Common myeloid progenitor, CD34-positive (primary cell): Measurements from ENCODE around the gene BMPER.

ENCODE experiments used
- CTCF ChIA-PET: fragments of 350-600 bp; sonication (Branson Sonifier 250); formaldehyde crosslinking; loops from one replicate; lab custom pipeline; 2021; ENCODE audit warnings: antibody characterized with exemption; lab: Charles Lee
- POLR2A ChIA-PET: fragments of 350-600 bp; sonication (Branson Sonifier 250); formaldehyde crosslinking; loops from one replicate; lab custom pipeline; 2021; ENCODE audit warnings: antibody characterized with exemption; lab: Charles Lee
- DNase-seq, 3 donors: peaks; one replicate each; pipeline versions ENCODE4 v3.0.0 to v3.0.0-alpha.2; 2013
- H3K27ac ChIP-seq, 2 experiments: 1 replicate in 1 of 2; 2 replicates in 1 of 2; pipeline ENCODE4 v1.7.0; 2013; ENCODE audit warnings: inconsistent platforms in 2 of 2, low read length in 2 of 2, mild to moderate bottlenecking in 2 of 2, low read depth in 1 of 2, moderate library complexity in 1 of 2; ENCODE audit not compliant: severe bottlenecking in 2 of 2, insufficient read depth in 1 of 2, poor library complexity in 1 of 2
- H3K27me3 ChIP-seq, 5 experiments: replicated peaks in 2 of 5; 1 replicate in 3 of 5; 2 replicates in 2 of 5; pipeline versions ENCODE4 v1.6.1 to v1.7.0; 2013; ENCODE audit warnings: low read length in 4 of 5, mild to moderate bottlenecking in 2 of 5, moderate library complexity in 2 of 5, inconsistent platforms in 1 of 5; ENCODE audit not compliant: insufficient read depth in 5 of 5, control insufficient read depth in 4 of 5
- H3K36me3 ChIP-seq, 4 experiments: 1 replicate in 2 of 4; 2 replicates in 2 of 4; pipeline versions ENCODE4 v1.6.1 to v1.7.0; 2013; ENCODE audit warnings: low read length in 3 of 4, control low read depth in 1 of 4, mild to moderate bottlenecking in 1 of 4; ENCODE audit not compliant: control insufficient read depth in 4 of 4, insufficient read depth in 4 of 4
- H3K4me1 ChIP-seq, 4 experiments: 1 replicate in 3 of 4; 2 replicates in 1 of 4; pipeline versions ENCODE4 v1.6.1 to v1.7.1; 2013; ENCODE audit warnings: low read length in 3 of 4, mild to moderate bottlenecking in 3 of 4, control low read depth in 1 of 4, inconsistent platforms in 1 of 4, moderate library complexity in 1 of 4; ENCODE audit not compliant: control insufficient read depth in 4 of 4, insufficient read depth in 4 of 4; ENCODE audit errors: control extremely low read depth in 1 of 4
- H3K4me3 ChIP-seq, 7 experiments: 1 replicate in 4 of 7; 2 replicates in 3 of 7; pipeline versions ENCODE4 v1.5.1 to v1.7.0; 2013; ENCODE audit warnings: mild to moderate bottlenecking in 7 of 7, low read length in 6 of 7, moderate library complexity in 6 of 7, inconsistent platforms in 2 of 7, low read depth in 2 of 7, control low read depth in 1 of 7; ENCODE audit not compliant: insufficient read depth in 4 of 7, control insufficient read depth in 1 of 7; ENCODE audit errors: extremely low read depth in 1 of 7
- H3K9me3 ChIP-seq, 5 experiments: 1 replicate in 4 of 5; 2 replicates in 1 of 5; pipeline versions ENCODE4 v1.6.1 to v1.7.1; 2013; ENCODE audit warnings: low read length in 4 of 5, mild to moderate bottlenecking in 2 of 5, inconsistent platforms in 1 of 5, low read depth in 1 of 5, moderate library complexity in 1 of 5; ENCODE audit not compliant: control insufficient read depth in 4 of 5, insufficient read depth in 2 of 5; ENCODE audit errors: control extremely low read depth in 1 of 5
- WGBS: methylation state at CpG from one replicate; pipeline ENCODE4 v1.1.5; 2013; ENCODE audit not compliant: insufficient coverage; 5-methylcytosine and 5-hydroxymethylcytosine counted together

BMPER gene

GRCh38 chr7:33888166-33888565 is 17.2 kb upstream of the BMPER start:
- WGBS = 98% methylated on average over 4 of the region's 4 CpGs

DNA sequence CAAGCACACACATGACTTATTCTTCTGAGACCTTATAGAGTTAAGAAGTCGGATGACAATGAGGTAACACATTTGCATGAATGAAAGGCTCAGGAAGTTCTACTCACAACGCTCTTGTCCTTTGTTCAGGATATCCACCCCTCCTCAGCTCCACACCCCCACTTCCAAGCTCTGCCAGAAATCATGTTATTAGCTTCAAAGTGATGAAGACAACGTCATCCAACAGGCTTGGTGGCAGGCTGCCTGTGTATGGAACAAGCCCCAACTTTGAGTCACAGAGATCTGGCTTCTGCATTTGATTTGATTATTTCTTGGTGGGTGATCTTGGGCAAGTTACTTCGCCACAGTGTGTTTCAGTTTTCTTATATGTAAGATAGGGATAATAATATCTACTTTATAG is 12.4 kb upstream of the BMPER start:
- ChIA-PET POLR2A (no interaction called here), CTCF (interaction anchor here (1.6 to 4.9 kb wide), 3 partner anchors 9 to 135 kb away, joined by 4 to 61 read pairs (median 38); no protein-coding TSS in a partner anchor)
- WGBS = 100% methylated on average over 1 of the region's 4 CpGs
- Histone ChIP-seq H3K36me3 (no peaks in the 10 kb centered on the region), H3K4me3 (no peak overlapping the region), H3K27ac (no peak overlapping the region), H3K4me1 (peaks cover 0 to 3% (median 0%) of the 10 kb centered on the region in 4 experiments), H3K27me3 (peaks cover 0 to 4% (median 0%) of the 10 kb centered on the region in 5 experiments), H3K9me3 (no peaks in the 10 kb centered on the region)
- DNase-seq = no peak

More at GRCh38 chr7:33888166-33888565, 17.2 kb upstream of the BMPER start:
- no peaks in the 10 kb centered on the region for H3K36me3 ChIP-seq
- POLR2A ChIA-PET = no interaction called here
- peaks cover 0 to 7% (median 3%) of the 10 kb centered on the region in 4 experiments for H3K4me1 ChIP-seq
- no peaks in the 10 kb centered on the region for H3K9me3 ChIP-seq
- no peak overlapping the region for H3K27ac ChIP-seq
- no peak for DNase-seq
- CTCF ChIA-PET = interaction anchor here (1.0 to 1.6 kb wide), 5 partner anchors 9 to 132 kb away, joined by 3 to 7 read pairs (median 3); no protein-coding TSS in a partner anchor
- H3K27me3 ChIP-seq = peaks cover 0 to 2% (median 0%) of the 10 kb centered on the region in 5 experiments
- no peak overlapping the region for H3K4me3 ChIP-seq

- no peak overlapping the region for H3K27ac ChIP-seq
- POLR2A ChIA-PET = no interaction called here
- peaks cover 0 to 5% (median 0%) of the 10 kb centered on the region in 5 experiments for H3K27me3 ChIP-seq
- no peak for DNase-seq
- peaks cover 0 to 3% (median 0%) of the 10 kb centered on the region in 4 experiments for H3K4me1 ChIP-seq
- CTCF ChIA-PET = interaction anchor here (1.6 to 4.9 kb wide), 3 partner anchors 10 to 135 kb away, joined by 4 to 61 read pairs (median 38); no protein-coding TSS in a partner anchor
- H3K9me3 ChIP-seq = no peaks in the 10 kb centered on the region
- no peaks in the 10 kb centered on the region for H3K36me3 ChIP-seq
- 92% methylated on average over 4 of the region's 4 CpGs for WGBS
- H3K4me3 ChIP-seq = no peak overlapping the region
These were observed 12.0 kb upstream of the BMPER start for GRCh38 chr7:33893377-33893776.

DNA sequence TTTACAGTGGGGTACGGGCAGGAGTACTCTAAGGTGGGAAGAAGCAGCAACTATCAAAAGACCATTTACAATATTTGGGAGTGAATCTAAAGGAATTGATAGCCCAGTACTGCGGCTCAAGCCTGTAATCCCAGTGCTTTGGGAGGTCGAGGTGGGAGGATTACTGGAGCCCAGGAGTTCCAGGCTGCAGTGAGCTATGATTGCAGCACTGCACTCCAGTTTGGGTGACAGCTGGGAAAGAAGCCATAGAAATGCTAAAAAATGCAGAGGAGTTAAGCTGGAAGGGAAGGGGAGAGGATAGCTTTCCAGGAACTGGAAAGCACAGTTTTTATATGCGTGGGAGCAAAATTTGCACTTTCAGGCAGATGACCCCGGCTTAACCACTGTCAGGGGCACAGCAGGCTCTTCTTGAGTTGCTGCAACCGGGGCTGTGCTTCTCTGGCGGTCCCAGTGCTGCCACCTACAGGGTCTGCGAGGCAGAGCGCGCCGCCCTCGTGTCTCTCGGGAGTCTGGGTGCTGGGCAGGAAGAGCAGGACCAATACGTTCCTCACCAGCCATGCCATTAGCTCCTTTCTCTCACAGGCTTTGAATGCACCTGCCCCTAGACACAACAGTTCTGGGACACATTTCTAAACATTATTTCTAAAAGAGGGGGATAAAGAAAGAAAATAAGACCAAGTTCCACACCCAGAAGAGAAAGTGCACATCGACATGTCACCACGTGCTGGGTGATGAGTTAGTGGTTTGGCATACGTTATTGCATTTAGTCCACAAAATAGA is 10.1 kb upstream of the BMPER start:
- H3K36me3 ChIP-seq = no peaks in the 10 kb centered on the region
- H3K27me3 ChIP-seq = peaks cover 0 to 14% (median 6%) of the 10 kb centered on the region in 5 experiments
- no peaks in the 10 kb centered on the region for H3K9me3 ChIP-seq
- H3K4me1 ChIP-seq = peaks cover 0 to 3% (median 0%) of the 10 kb centered on the region in 4 experiments
- POLR2A ChIA-PET = interaction anchor here (1.2 kb wide), 1 partner anchor 12 kb away, joined by 3 read pairs; no protein-coding TSS in a partner anchor
- H3K27ac ChIP-seq = no peak overlapping the region
- peak; percentile 71 to 76 (median 75) for DNase-seq
- WGBS = 13% methylated on average over 5 of the region's 17 CpGs
- CTCF ChIA-PET = interaction anchor here (0.6 to 4.9 kb wide), 16 partner anchors 9 to 561 kb away, joined by 3 to 61 read pairs (median 4); partner anchors contain the start of gene BMPER
- H3K4me3 ChIP-seq = peak overlapping the region in 1 of 7 experiments; percentile 49

DNA sequence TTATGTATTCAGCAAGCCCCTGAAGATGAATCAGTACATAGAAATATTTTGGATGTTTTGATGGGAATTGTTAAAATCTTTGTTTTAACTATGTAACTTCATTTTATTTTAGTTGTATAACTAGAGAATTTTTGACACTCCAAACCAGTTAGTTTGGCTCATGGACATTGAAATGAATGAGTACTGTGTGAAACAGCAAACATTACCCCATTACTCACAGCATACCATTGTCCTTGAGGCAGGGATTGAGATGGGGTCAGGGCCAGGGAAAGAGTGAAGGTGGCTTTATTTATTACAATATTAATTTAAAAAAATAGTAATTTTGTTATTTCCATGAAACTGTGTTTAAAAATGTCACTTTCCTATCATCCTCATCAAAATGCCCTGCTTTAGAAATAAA is 4.8 kb upstream of the BMPER start:
- no peak overlapping the region for H3K4me3 ChIP-seq
- no peak overlapping the region for H3K27ac ChIP-seq
- CTCF ChIA-PET = no interaction called here
- DNase-seq = no peak
- no peaks in the 10 kb centered on the region for H3K9me3 ChIP-seq
- H3K27me3 ChIP-seq = peaks cover 16 to 60% (median 26%) of the 10 kb centered on the region in 5 experiments
- POLR2A ChIA-PET = no interaction called here
- no peaks in the 10 kb centered on the region for H3K36me3 ChIP-seq
- peaks cover 2 to 18% (median 15%) of the 10 kb centered on the region in 4 experiments for H3K4me1 ChIP-seq

GRCh38 chr7:33901199-33901598 is 4.1 kb upstream of the BMPER start:
- H3K4me1 ChIP-seq = peaks cover 2 to 19% (median 15%) of the 10 kb centered on the region in 4 experiments
- H3K27me3 ChIP-seq = peaks cover 16 to 67% (median 31%) of the 10 kb centered on the region in 5 experiments
- WGBS = no CpG with 5 or more reads among the region's 4 CpGs
- no peak overlapping the region for H3K27ac ChIP-seq
- POLR2A ChIA-PET = no interaction called here
- CTCF ChIA-PET = no interaction called here
- no peak overlapping the region for H3K4me3 ChIP-seq
- no peak for DNase-seq
- H3K9me3 ChIP-seq = no peaks in the 10 kb centered on the region
- no peaks in the 10 kb centered on the region for H3K36me3 ChIP-seq

GRCh38 chr7:33901847-33902246 is 3.5 kb upstream of the BMPER start:
- H3K9me3 ChIP-seq = no peaks in the 10 kb centered on the region
- WGBS = 44% methylated on average over 2 of the region's 2 CpGs
- no peak for DNase-seq
- CTCF ChIA-PET = no interaction called here
- POLR2A ChIA-PET = no interaction called here
- H3K36me3 ChIP-seq = no peaks in the 10 kb centered on the region
- no peak overlapping the region for H3K27ac ChIP-seq
- H3K27me3 ChIP-seq = peaks cover 18 to 73% (median 36%) of the 10 kb centered on the region in 5 experiments
- H3K4me1 ChIP-seq = peaks cover 2 to 19% (median 15%) of the 10 kb centered on the region in 4 experiments
- no peak overlapping the region for H3K4me3 ChIP-seq
